H1 (cell line): ENCODE results near the gene OBSCN. TPM values are rescaled to one million over a fixed set of nuclear protein-coding genes. Genes with fewer than 3 reads are reported as not detected.

ENCODE experiments used
- EGR1 ChIP-seq: IDR thresholded peaks from 2 replicates; pipeline ENCODE4 v1.6.1; 2011; ENCODE audit warnings: low read depth, low read length, borderline replicate concordance
- EP300 ChIP-seq, 2 experiments: IDR thresholded peaks; 1 replicate in 1 of 2; 2 replicates in 1 of 2; pipeline ENCODE4 v1.6.1; 2011 to 2012; ENCODE audit warnings: low read depth in 2 of 2, low read length in 2 of 2, mild to moderate bottlenecking in 2 of 2, borderline replicate concordance in 1 of 2, inconsistent platforms in 1 of 2, moderate library complexity in 1 of 2
- EZH2 ChIP-seq: fragments of 200-600 bp; sonication (generic); IDR thresholded peaks from 2 replicates; pipeline ENCODE4 v1.7.1; 2012; ENCODE audit warnings: low read depth, mild to moderate bottlenecking, moderate library complexity, low read length, inconsistent platforms; ENCODE audit not compliant: severe bottlenecking
- POLR2AphosphoS5 ChIP-seq: IDR thresholded peaks from 2 replicates; pipeline ENCODE4 v1.6.1; 2011; ENCODE audit warnings: low read depth, low read length
- SIN3A ChIP-seq, 2 experiments: IDR thresholded peaks in 1 of 2; conservative IDR thresholded peaks in 1 of 2; 2 replicates each; pipeline ENCODE4 v1.6.1; 2011 to 2012; ENCODE audit warnings: low read length in 2 of 2, improper control_type of control experiment in 1 of 2, low read depth in 1 of 2, mild to moderate bottlenecking in 1 of 2
- SP1 ChIP-seq: IDR thresholded peaks from 2 replicates; pipeline ENCODE4 v1.6.1; 2011; ENCODE audit warnings: low read depth, low read length
- SP2 ChIP-seq: IDR thresholded peaks from 2 replicates; pipeline ENCODE4 v1.6.1; 2012; ENCODE audit warnings: mild to moderate bottlenecking, low read length, inconsistent platforms
- TAF1 ChIP-seq: IDR thresholded peaks from 2 replicates; pipeline ENCODE4 v1.6.1; 2011; ENCODE audit warnings: mild to moderate bottlenecking, low read depth, low read length
- TEAD4 ChIP-seq: IDR thresholded peaks from 2 replicates; pipeline ENCODE4 v1.6.1; 2012; ENCODE audit warnings: low read depth, low read length, inconsistent platforms, mixed read lengths
- polyA plus RNA-seq, 7 experiments: library from polyadenylated mRNA; depleted of rRNA in 3 of 7; stranded (reverse) in 5 of 7; unstranded in 2 of 7; fragments of >200 nt in 5 of 7; fragments of 200-250 nt in 2 of 7; gene quantifications; 1 replicate in 5 of 7; 2 replicates in 1 of 7; 4 replicates in 1 of 7; pipeline versions ENCODE4 v1.2.1 to v1.2.3, GENCODE V29; 2011 to 2013; ENCODE audit warnings: missing spikeins in 2 of 7, mixed read lengths in 2 of 7
- total RNA-seq: library from RNA; stranded (reverse); fragmentation: NEBNext Ultra II Directional; extraction: Animal tissue kit (Norgen Biotek cat#: 25700); gene quantifications from 2 replicates; pipeline ENCODE4 v1.2.1, GENCODE V29; 2021
- TF ChIP-seq, protein P1 (sequence below): fragments of 300-600 bp; sonication (generic); IDR thresholded peaks from 2 replicates; pipeline ENCODE4 v1.7.1; 2012; ENCODE audit warnings: low read length, moderate library complexity, mild to moderate bottlenecking, inconsistent platforms; ENCODE audit not compliant: insufficient replicate concordance

Gene OBSCN
- total and polyA plus RNA-seq, 2 of the 8 experiments (the other 6 are each of a cell fraction or from before 2014, with no cell fraction given) = 7.5 to 28.4 TPM

- TF ChIP-seq, protein P1, sequence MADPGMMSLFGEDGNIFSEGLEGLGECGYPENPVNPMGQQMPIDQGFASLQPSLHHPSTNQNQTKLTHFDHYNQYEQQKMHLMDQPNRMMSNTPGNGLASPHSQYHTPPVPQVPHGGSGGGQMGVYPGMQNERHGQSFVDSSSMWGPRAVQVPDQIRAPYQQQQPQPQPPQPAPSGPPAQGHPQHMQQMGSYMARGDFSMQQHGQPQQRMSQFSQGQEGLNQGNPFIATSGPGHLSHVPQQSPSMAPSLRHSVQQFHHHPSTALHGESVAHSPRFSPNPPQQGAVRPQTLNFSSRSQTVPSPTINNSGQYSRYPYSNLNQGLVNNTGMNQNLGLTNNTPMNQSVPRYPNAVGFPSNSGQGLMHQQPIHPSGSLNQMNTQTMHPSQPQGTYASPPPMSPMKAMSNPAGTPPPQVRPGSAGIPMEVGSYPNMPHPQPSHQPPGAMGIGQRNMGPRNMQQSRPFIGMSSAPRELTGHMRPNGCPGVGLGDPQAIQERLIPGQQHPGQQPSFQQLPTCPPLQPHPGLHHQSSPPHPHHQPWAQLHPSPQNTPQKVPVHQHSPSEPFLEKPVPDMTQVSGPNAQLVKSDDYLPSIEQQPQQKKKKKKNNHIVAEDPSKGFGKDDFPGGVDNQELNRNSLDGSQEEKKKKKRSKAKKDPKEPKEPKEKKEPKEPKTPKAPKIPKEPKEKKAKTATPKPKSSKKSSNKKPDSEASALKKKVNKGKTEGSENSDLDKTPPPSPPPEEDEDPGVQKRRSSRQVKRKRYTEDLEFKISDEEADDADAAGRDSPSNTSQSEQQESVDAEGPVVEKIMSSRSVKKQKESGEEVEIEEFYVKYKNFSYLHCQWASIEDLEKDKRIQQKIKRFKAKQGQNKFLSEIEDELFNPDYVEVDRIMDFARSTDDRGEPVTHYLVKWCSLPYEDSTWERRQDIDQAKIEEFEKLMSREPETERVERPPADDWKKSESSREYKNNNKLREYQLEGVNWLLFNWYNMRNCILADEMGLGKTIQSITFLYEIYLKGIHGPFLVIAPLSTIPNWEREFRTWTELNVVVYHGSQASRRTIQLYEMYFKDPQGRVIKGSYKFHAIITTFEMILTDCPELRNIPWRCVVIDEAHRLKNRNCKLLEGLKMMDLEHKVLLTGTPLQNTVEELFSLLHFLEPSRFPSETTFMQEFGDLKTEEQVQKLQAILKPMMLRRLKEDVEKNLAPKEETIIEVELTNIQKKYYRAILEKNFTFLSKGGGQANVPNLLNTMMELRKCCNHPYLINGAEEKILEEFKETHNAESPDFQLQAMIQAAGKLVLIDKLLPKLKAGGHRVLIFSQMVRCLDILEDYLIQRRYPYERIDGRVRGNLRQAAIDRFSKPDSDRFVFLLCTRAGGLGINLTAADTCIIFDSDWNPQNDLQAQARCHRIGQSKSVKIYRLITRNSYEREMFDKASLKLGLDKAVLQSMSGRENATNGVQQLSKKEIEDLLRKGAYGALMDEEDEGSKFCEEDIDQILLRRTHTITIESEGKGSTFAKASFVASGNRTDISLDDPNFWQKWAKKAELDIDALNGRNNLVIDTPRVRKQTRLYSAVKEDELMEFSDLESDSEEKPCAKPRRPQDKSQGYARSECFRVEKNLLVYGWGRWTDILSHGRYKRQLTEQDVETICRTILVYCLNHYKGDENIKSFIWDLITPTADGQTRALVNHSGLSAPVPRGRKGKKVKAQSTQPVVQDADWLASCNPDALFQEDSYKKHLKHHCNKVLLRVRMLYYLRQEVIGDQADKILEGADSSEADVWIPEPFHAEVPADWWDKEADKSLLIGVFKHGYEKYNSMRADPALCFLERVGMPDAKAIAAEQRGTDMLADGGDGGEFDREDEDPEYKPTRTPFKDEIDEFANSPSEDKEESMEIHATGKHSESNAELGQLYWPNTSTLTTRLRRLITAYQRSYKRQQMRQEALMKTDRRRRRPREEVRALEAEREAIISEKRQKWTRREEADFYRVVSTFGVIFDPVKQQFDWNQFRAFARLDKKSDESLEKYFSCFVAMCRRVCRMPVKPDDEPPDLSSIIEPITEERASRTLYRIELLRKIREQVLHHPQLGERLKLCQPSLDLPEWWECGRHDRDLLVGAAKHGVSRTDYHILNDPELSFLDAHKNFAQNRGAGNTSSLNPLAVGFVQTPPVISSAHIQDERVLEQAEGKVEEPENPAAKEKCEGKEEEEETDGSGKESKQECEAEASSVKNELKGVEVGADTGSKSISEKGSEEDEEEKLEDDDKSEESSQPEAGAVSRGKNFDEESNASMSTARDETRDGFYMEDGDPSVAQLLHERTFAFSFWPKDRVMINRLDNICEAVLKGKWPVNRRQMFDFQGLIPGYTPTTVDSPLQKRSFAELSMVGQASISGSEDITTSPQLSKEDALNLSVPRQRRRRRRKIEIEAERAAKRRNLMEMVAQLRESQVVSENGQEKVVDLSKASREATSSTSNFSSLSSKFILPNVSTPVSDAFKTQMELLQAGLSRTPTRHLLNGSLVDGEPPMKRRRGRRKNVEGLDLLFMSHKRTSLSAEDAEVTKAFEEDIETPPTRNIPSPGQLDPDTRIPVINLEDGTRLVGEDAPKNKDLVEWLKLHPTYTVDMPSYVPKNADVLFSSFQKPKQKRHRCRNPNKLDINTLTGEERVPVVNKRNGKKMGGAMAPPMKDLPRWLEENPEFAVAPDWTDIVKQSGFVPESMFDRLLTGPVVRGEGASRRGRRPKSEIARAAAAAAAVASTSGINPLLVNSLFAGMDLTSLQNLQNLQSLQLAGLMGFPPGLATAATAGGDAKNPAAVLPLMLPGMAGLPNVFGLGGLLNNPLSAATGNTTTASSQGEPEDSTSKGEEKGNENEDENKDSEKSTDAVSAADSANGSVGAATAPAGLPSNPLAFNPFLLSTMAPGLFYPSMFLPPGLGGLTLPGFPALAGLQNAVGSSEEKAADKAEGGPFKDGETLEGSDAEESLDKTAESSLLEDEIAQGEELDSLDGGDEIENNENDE = no peak
- TF ChIP-seq EZH2 = no peak
- TF ChIP-seq EP300 (IDR thresholded peaks at IDR 0.05; ENCODE audit: borderline replicate concordance in 1 of 2, low read depth in 2 of 2, low read length in 2 of 2) = no peak
- TF ChIP-seq EGR1 = no peak
- TF ChIP-seq SP2 = no peak
- no peak for TF ChIP-seq TEAD4
- peak; percentile 45; the same call in 1 of the 2 replicates for TF ChIP-seq POLR2AphosphoS5
- 0 out of 4 replicates have a peak, but pooled peaks have one; percentile 10 to 60 for TF ChIP-seq SIN3A (conservative IDR thresholded peaks at IDR 0.05 in 1 of 2, IDR thresholded peaks at IDR 0.05 in 1 of 2; ENCODE audit: low read depth in 1 of 2, low read length in 2 of 2)
- no peak for TF ChIP-seq SP1
- TF ChIP-seq TAF1 = peak; percentile 46; the same call in 1 of the 2 replicates
Observed at GRCh38 chr1:228378090-228378872, 170.4 kb downstream of the OBSCN start (continued).
